ENCODE data around the gene PXDC1.
"Not testable (repeated sequence)": the region's sequence is repeated elsewhere in the genome, so short reads cannot be mapped to it uniquely, and the experiment has no call there.

Gene PXDC1

DNA sequence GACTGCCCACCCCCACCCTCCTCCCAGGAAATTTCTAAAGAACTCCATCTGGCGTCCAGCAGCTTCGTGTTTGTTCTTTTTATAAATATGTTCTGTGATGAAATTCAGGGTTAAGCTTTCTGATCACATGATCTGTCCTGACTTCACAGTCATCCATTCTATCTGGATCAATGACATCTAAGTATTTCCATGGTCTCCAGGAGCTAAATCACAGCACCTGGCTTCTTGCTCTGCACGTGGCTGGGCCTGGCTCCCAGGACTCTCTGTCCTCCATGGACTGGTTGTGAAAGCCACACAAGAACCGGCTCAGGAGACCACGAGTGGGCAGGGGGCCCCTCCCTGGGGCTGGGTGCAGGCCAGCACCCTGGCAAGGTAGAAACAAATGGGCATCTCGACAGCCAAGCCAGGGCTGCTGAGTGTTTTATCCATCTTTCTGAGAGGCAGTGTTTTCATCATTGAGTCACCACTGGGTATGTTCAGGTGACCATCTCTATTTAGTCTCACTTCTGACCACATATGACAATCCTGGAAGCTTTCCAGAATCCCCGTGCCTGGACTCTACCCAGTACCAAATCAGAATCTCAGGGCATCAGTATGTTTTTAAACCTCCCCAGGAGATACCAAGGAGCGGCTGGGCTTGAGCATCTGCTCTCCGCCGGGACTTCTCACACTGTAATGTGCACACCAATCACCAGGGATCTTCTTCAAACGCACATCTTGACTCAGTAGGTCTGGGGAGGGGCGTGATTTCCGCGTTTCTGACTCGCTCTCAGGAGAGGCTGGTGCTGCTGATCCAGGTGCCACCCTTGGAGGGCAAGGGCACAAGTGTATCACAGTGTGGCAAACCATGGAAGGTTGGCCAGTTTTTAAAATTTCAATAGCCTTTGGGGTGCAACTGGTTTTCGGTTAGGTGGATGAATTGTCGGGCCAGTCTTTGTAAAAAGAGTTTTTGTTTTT, 31.6 kb upstream of the PXDC1 start:
- no peak for DNase-seq

DNA sequence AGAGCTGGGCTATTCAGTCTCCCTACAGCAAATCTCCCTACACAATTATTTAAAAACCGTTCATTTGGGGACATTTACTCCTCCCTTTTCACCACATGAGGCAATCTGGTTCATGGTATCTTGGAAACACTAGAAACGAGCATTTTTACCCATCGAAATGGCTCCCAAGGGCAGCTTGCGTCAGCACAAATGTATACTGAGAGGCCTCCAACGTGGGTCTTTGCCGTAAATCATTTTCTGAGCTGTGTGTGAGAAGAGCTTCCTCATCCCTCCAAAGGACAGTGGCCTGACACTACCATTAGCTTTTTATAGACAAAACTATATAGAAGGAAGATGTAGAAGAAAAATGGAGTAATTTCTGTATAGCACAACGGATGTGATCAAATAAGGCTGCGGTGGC, 30.0 kb upstream of the PXDC1 start:
- DNase-seq: no peak

DNA sequence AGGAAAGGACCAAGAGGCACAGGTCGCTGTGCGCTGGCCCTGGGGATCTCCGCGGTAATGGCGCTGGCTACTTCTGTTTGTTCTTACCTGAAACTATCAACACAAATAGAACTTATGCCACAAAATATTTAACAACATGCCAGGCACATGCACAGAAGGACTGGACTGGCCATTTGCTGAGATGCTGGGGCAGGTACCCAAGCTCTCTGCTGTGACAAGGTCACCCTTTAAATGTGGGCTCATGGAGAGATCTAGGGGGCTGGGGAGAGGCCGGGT, 28.0 kb upstream of the PXDC1 start:
- DNase-seq: no peak

- no peak for DNase-seq
Observed at GRCh38 chr6:3778701-3779573, 27.4 kb upstream of the PXDC1 start.

- DNase-seq: no peak
Observed at GRCh38 chr6:3777730-3778461, 26.4 kb upstream of the PXDC1 start.

DNA sequence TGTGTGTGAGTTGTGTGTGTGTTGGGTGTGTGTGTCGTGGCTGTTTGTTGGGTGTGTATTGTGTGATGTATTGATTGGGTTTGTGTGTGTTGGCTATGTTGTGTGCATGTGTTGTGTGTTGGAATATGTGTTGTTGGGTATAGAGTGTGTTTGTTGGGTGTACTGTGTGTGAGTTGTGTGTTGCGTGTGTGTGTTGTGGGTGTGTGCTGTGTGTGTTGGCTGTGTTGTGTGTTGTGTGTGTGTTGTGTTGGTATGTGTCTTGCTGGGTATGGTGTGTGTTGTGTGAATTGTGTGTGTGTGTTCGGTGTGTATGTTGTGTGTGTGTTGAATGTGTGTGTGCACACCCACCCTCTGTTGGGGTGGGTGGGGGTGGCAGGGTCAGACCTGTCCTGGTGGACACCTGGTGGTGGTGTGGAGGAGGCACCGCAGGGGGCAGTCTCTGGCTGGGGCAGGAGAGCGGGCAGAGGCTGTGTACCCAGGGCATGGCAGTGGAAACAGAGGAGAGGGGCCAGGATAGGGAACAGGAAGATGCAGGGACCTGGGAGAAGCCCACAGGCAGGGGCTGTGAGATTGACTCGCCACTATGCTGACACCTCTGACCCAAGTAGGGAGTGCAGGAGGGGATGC, 25.5 kb upstream of the PXDC1 start:
- DNase-seq: no peak

DNA sequence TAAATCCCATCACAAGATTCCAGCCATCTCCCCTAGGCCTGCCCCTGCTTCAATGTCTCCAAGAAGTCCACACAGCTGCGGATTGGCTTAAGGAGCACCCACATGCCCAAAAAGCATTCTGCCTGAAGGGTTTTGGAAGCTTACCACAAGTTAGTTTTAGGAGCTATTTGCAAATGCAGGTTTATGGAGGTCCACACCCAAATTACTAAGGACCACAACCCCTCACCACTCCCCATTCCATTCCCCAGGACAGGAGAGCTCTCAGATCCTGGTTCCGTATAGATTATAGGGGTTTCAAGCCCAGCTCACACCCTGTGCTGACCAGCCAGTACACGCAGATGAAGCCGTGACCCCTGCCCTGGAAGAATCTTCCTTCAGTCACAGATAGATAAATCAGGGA, 24.3 kb upstream of the PXDC1 start:
- no peak for DNase-seq

GRCh38 chr6:3775386-3775785, 23.9 kb upstream of the PXDC1 start:
- no peak for DNase-seq

DNA sequence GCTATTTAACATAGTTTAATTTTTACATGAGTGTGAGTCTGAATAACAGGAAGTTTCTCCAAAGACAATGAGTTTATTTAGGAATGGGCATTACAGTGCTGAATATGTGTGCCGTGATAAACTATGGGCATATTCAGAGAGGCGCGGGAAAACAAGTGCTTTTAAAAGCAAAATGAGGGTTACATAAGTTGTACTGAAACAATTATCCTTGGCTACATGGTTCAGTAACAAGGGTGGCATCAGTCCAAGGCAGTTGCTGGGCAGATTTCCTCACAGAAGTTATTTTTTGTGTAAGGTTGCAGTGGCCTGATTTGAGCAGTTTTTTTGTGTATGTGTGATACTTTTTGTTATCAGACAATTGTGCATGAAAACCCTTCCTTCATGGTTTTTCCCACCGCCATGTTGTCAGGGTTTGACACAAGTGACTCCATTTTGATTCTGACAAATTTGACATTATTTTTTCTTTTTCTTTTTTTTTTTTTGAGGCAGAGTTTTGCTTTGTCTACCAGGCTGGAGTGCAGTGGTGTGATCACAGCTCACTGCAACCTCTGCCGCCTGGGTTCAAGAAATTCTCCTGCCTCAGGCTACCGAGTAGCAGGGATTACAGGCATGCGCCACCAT, 22.3 kb upstream of the PXDC1 start:
- no peak for DNase-seq

DNA sequence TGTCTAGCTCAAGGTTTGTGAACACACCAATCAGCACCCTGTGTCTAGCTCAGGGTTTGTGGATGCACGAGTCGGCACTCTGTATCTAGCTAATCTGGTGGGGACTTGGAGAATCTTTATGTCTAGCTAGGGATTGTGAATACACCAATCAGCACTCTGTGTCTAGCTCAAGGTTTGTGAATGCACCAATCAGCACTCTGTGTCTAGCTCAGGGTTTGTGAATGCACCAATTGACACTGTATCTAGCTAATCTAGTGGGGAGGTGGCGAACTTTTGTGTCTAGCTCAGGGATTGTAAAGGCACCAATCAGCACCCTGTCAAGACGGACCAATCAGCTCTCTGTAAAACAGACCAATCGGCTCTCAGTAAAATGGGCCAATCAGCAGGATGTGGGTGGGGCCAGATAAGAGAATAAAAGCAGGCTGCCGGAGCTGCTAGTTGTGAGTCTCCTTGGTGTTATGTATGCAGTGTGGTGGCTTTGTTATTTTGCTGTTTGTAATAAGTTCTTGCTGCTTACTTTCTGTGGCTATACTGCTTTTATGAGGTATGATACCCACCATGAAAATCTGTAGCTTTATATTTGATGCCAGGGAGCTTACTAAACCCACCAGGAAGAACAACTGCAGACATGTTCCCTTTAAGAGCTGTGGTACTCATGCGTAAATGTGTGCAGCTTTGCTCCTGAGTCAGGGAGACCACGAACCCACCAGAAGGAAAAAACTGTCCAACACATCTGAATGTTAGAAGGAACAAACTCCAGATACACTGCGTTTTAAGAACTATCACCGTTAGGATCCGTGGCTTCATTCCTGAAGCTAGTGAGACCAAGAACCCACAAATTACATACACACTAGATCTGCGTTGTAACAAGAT, 20.9 kb upstream of the PXDC1 start:
- DNase-seq: not testable (repeated sequence)

- no peak for DNase-seq
Observed at GRCh38 chr6:3771407-3772011, 20.0 kb upstream of the PXDC1 start.

DNA sequence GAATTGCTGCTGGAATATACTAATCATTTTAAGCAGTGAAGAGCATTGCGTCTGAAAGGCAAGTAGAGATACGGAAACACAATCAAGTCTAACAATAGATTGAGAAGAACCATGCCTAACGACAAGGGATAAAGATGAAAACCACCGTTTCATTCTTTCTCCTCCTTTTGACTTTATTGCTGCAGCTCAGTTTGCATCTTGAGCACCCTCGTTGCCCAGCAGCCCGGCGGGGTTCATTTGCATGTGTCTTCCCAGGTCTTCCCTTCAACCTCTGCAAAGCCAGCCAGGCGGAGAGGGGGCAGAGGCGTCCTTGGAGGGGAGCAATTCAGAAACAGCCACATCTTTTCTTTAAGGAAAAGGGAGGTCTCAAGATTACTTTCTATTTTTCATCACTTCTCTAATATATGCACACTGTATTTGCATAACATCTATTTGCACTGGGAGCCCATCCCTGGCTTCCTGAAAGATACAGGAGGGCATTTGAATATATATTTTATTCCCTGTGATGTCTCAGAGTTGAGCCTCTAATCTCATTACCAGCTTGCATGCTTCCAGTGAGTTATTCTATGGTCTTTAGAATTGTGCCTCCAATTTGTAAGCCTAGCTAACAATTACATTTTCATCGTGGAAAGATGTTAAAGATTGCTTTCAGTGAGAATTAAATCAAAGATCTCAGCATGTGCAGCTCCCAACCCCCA, 18.7 kb upstream of the PXDC1 start:
- no peak for DNase-seq

- DNase-seq: no peak
Observed at GRCh38 chr6:3769610-3770009, 18.1 kb upstream of the PXDC1 start.

GRCh38 chr6:3768502-3768901, 17.0 kb upstream of the PXDC1 start:
- no peak for DNase-seq

DNA sequence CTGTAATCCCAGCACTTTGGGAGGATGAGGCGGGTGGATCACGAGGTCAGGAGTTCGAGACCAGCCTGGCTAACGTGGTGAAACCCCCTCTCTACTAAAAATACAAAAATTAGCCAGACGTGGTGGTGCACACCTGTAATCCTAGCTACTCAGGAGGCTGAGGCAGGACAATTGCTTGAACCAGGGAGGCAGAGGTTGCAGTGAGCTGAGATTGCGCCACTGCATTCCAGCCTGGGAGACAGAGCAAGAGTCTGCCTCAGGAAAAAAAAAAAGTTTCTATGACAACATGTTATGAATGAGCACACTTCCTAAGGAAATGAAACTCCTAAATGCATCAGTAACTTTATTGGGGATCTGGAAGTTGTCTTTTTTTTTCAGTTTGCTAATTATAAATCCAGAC, 16.0 kb upstream of the PXDC1 start:
- DNase-seq: not testable (repeated sequence)

DNA sequence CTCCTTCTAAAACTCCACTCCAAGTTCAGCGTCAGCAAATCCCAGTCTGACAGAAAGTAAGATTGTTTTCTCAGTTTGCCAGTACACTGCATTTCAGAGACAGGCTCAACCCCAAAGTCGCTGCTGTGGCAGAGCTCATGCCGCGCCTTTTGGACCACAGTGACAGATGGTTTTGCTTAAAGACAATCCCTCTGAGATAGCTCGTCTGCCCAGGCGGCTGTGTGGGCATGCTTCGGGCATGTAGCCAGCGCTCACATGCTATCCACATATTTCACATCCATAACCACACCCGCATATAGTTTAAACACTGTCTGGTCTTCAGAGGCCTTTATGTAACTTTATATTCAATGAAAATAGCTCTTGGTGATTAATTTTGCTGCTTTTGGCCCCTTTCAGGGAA, 14.7 kb upstream of the PXDC1 start:
- no peak for DNase-seq

DNA sequence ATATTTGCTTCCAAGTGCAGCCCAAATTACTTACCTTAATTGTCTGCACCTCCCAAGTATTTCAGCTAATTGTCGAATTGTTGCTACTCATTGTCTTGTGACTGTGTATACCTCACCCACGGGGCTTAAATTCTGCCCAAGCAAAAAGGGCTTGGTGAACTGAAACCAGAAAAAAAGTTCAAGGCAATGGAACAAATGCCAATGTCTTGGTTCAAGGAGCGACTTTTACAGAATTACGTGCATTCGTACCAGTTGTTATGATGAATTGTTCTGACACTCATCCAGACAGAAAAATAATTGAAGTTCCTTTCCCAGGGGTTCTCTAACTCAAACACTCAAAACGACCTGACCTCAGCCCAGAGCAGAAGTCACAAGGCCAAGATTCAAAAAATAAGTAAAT, 13.9 kb upstream of the PXDC1 start:
- DNase-seq: no peak

GRCh38 chr6:3764516-3765335, 13.2 kb upstream of the PXDC1 start:
- no peak for DNase-seq

GRCh38 chr6:3762852-3763251, 11.3 kb upstream of the PXDC1 start:
- DNase-seq: no peak

Data from activated T-cell treated with anti-CD3 and anti-CD28 coated beads, Interleukin-2, amount 50 U/mL, for 1 hour (primary cell).